Endodermal cell (in vitro differentiated cells): Measurements from ENCODE around the gene SUPT3H. TPM values are rescaled to one million over a fixed set of nuclear protein-coding genes. Genes with fewer than 3 reads are reported as not detected.
"Not testable (repeated sequence)": the region's sequence is repeated elsewhere in the genome, so short reads cannot be mapped to it uniquely, and the experiment has no call there.

Experiments
- DNase-seq: peaks from one replicate; pipeline ENCODE4 v3.0.0-alpha.2; 2017
- H3K27ac ChIP-seq: 2 replicates; pipeline ENCODE4 v1.5.1; 2013; ENCODE audit warnings: mild to moderate bottlenecking, low read depth, low read length, moderate library complexity
- H3K27me3 ChIP-seq: 2 replicates; pipeline ENCODE4 v1.6.1; 2013; ENCODE audit warnings: mild to moderate bottlenecking, low read length, moderate library complexity; ENCODE audit not compliant: insufficient read depth, control insufficient read depth, poor library complexity, severe bottlenecking
- H3K36me3 ChIP-seq: 2 replicates; pipeline ENCODE4 v1.7.0; 2013; ENCODE audit warnings: mild to moderate bottlenecking, low read length, moderate library complexity; ENCODE audit not compliant: control insufficient read depth, insufficient read depth
- H3K4me1 ChIP-seq: one replicate; pipeline ENCODE4 v1.7.0; 2013; ENCODE audit warnings: low read length; ENCODE audit not compliant: control insufficient read depth, insufficient read depth
- H3K4me3 ChIP-seq: 2 replicates; pipeline ENCODE4 v1.5.1; 2013; ENCODE audit warnings: mild to moderate bottlenecking, low read length, moderate library complexity
- H3K9ac ChIP-seq: 2 replicates; pipeline ENCODE4 v1.6.1; 2013; ENCODE audit warnings: mild to moderate bottlenecking, low read length, moderate library complexity; ENCODE audit not compliant: poor library complexity, severe bottlenecking; ENCODE audit errors: extremely low read depth
- H3K9me3 ChIP-seq: 2 replicates; pipeline ENCODE4 v1.6.1; 2013; ENCODE audit warnings: mild to moderate bottlenecking, low read length, moderate library complexity; ENCODE audit not compliant: control insufficient read depth
- H3K27ac Mint-ChIP-seq: 2 replicates; pipeline ENCODE4 v1.8.0; 2020; ENCODE audit warnings: mixed read lengths
- H3K27me3 Mint-ChIP-seq: 2 replicates; pipeline ENCODE4 v1.8.0; 2021; ENCODE audit warnings: mild to moderate bottlenecking, mixed read lengths; ENCODE audit not compliant: insufficient read depth
- H3K36me3 Mint-ChIP-seq: 2 replicates; pipeline ENCODE4 v1.8.0; 2020; ENCODE audit warnings: low read depth, mixed read lengths
- H3K4me1 Mint-ChIP-seq: 2 replicates; pipeline ENCODE4 v1.8.0; 2020; ENCODE audit warnings: mixed read lengths
- H3K4me3 Mint-ChIP-seq: 2 replicates; pipeline ENCODE4 v1.8.0; 2020; ENCODE audit warnings: mild to moderate bottlenecking, moderate library complexity, mixed read lengths
- H3K9me3 Mint-ChIP-seq: 2 replicates; pipeline ENCODE4 v1.8.0; 2020; ENCODE audit warnings: mild to moderate bottlenecking, mixed read lengths
- WGBS, 2 experiments: methylation state at CpG; one replicate each; pipeline versions ENCODE4 v1.1.5 to v1.1.7; 2013; ENCODE audit warnings: missing lambda C conversion rate in 2 of 2, mixed read lengths in 1 of 2; ENCODE audit not compliant: insufficient coverage in 1 of 2, insufficient read length in 1 of 2; 5-methylcytosine and 5-hydroxymethylcytosine counted together
- total RNA-seq, 2 donors: library from RNA; stranded (reverse); fragmentation: NEBNext Ultra II Directional in 1 of 2; extraction: Animal tissue kit (Norgen Biotek cat#: 25700) in 1 of 2; gene quantifications; 2 replicates in 1 of 2; 3 replicates in 1 of 2; pipeline ENCODE4 v1.2.1, GENCODE V29; 2021
- TF ChIP-seq, protein P1 (sequence below): fragments of 200-600 bp; sonication (generic); conservative IDR thresholded peaks from 2 replicates; pipeline ENCODE4 v1.5.0; 2021; ENCODE audit warnings: antibody characterized with exemption, mild to moderate bottlenecking

Gene SUPT3H
- total RNA-seq, 2 donors from 2014 or later = 32.4 to 34.7 TPM

DNA sequence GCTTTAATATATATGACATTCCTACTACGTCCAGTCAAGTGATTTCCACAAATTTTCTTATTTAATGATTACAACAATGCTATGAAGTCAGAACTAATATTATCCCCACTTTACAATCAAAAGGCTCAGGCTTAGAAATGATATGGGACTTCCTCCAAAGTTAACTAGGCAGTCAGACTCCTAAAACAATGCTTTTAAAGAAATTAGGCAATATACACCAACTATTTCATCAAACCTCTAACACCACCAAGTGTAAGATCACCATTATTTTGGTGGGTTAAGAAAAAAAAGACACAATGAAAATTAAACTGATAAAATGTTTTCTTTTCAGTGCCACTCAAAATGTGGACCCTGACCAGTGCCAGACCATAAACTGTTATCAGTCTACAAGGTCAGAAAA, 305.7 kb downstream of the SUPT3H start:
- Mint-ChIP-seq H3K9me3 (peaks cover 2% of the 10 kb centered on the region), H3K27me3 (no peaks in the 10 kb centered on the region), H3K36me3 (no peaks in the 10 kb centered on the region), H3K27ac (no peak overlapping the region), H3K4me3 (no peak overlapping the region), H3K4me1 (no peaks in the 10 kb centered on the region)
- Histone ChIP-seq H3K27me3 (no peaks in the 10 kb centered on the region), H3K4me3 (no peak overlapping the region), H3K9me3 (no peaks in the 10 kb centered on the region), H3K27ac (no peak overlapping the region), H3K4me1 (no peaks in the 10 kb centered on the region), H3K9ac (no peak overlapping the region), H3K36me3 (no peaks in the 10 kb centered on the region)
- TF ChIP-seq, protein P1, sequence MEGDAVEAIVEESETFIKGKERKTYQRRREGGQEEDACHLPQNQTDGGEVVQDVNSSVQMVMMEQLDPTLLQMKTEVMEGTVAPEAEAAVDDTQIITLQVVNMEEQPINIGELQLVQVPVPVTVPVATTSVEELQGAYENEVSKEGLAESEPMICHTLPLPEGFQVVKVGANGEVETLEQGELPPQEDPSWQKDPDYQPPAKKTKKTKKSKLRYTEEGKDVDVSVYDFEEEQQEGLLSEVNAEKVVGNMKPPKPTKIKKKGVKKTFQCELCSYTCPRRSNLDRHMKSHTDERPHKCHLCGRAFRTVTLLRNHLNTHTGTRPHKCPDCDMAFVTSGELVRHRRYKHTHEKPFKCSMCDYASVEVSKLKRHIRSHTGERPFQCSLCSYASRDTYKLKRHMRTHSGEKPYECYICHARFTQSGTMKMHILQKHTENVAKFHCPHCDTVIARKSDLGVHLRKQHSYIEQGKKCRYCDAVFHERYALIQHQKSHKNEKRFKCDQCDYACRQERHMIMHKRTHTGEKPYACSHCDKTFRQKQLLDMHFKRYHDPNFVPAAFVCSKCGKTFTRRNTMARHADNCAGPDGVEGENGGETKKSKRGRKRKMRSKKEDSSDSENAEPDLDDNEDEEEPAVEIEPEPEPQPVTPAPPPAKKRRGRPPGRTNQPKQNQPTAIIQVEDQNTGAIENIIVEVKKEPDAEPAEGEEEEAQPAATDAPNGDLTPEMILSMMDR = no peak
- DNase-seq = no peak
- WGBS, 2 experiments = 100% methylated on average over 1 of the region's 1 CpG; no CpG with 5 or more reads in 1 of the 2 experiments

DNA sequence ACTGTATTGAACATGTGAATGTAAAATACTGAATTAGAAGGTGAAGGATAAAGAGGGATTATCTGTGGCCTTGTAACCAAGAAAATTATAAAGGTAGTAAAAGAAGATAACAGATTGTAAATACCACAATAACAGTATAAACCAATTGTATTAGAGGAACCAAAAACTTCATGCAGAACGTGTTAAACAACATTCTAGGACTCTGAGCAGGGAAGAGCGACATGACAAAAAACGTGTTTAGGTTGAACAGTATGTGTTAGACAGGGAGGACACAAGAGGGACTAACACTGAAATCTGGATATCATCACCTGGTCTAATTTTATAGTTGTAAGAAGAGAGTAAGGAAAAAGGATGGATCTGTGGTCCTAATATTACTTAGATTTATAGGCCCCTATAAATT, 308.6 kb downstream of the SUPT3H start:
- WGBS, 2 experiments = 92 to 93% methylated on average over 2 to 3 of the region's 3 CpGs
- Mint-ChIP-seq H3K4me3 (no peak overlapping the region), H3K36me3 (no peaks in the 10 kb centered on the region), H3K4me1 (no peaks in the 10 kb centered on the region), H3K27ac (no peak overlapping the region), H3K9me3 (peaks cover 2% of the 10 kb centered on the region), H3K27me3 (no peaks in the 10 kb centered on the region)
- no peaks in the 10 kb centered on the region for H3K36me3 ChIP-seq
- H3K4me3 ChIP-seq = no peak overlapping the region
- no peak for DNase-seq
- TF ChIP-seq, protein P1 = no peak
- H3K27ac ChIP-seq = no peak overlapping the region
- no peaks in the 10 kb centered on the region for H3K27me3 ChIP-seq
- no peaks in the 10 kb centered on the region for H3K9me3 ChIP-seq
- H3K9ac ChIP-seq = no peak overlapping the region
- H3K4me1 ChIP-seq = no peaks in the 10 kb centered on the region

DNA sequence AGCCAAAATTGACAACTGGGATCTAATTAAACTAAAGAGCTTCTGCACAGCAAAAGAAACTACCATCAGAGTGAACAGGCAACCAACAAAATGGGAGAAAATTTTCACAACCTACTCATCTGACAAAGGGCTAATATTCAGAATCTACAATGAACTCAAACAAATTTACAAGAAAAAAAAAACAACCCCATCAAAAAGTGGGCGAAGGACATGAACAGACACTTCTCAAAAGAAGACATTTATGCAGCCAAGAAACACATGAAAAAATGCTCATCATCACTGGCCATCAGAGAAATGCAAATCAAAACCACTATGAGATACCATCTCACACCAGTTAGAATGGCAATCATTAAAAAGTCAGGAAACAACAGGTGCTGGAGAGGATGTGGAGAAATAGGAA, 310.3 kb downstream of the SUPT3H start:
- H3K9ac ChIP-seq, DNase-seq, H3K27me3 ChIP-seq, H3K27ac ChIP-seq, H3K4me1 Mint-ChIP-seq, H3K27ac Mint-ChIP-seq, H3K9me3 Mint-ChIP-seq, H3K36me3 ChIP-seq, H3K4me1 ChIP-seq, H3K4me3 ChIP-seq, H3K9me3 ChIP-seq, H3K4me3 Mint-ChIP-seq, H3K36me3 Mint-ChIP-seq, H3K27me3 Mint-ChIP-seq: not testable (repeated sequence)
- WGBS, 2 experiments = no CpG with 5 or more reads among the region's 1 CpG

DNA sequence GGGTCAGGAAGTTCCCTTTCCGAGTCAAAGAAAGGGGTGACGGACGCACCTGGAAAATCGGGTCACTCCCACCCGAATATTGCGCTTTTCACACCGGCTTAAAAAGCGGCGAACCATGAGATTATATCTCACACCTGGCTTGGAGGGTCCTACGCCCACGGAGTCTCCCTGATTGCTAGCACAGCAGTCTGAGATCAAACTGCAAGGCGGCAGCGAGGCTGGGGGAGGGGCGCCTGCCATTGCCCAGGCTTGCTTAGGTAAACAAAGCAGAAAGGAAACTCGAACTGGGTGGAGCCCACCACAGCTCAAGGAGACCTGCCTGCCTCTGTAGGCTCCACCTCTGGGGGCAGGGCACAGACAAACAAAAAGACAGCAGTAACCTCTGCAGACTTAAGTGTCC, 315.1 kb downstream of the SUPT3H start:
- DNase-seq = peak; percentile 72
- not testable (repeated sequence) for H3K27me3 Mint-ChIP-seq, H3K36me3 ChIP-seq, H3K27ac ChIP-seq, H3K4me1 Mint-ChIP-seq, H3K9ac ChIP-seq, H3K4me1 ChIP-seq, H3K27me3 ChIP-seq, H3K4me3 ChIP-seq
- WGBS, 2 experiments = 69 to 100% methylated on average over 1 to 13 of the region's 15 CpGs
- peak overlapping the region; percentile 77 for H3K27ac Mint-ChIP-seq
- peaks cover 13% of the 10 kb centered on the region for H3K9me3 ChIP-seq
- peaks cover 10% of the 10 kb centered on the region for H3K36me3 Mint-ChIP-seq
- H3K4me3 Mint-ChIP-seq = peak overlapping the region; percentile 50
- peaks cover 22% of the 10 kb centered on the region for H3K9me3 Mint-ChIP-seq
